H9 (cell line): ENCODE results near the gene MCM3AP. TPM values are rescaled to one million over a fixed set of nuclear protein-coding genes. Genes with fewer than 3 reads are reported as not detected.

Source experiments
- DNase-seq: peaks from one replicate; pipeline ENCODE4 v3.0.0-alpha.2; 2017
- H2AFZ ChIP-seq: one replicate; pipeline ENCODE4 v1.6.1; 2013; ENCODE audit warnings: mild to moderate bottlenecking, low read length, control low read depth, moderate library complexity
- H2AK5ac ChIP-seq: 2 replicates; pipeline ENCODE4 v1.6.1; 2013; ENCODE audit warnings: low read length, control low read depth, mixed read lengths; ENCODE audit not compliant: insufficient read length
- H2BK120ac ChIP-seq: one replicate; pipeline ENCODE4 v1.6.1; 2013; ENCODE audit warnings: low read depth, mild to moderate bottlenecking, low read length, control low read depth, inconsistent platforms; ENCODE audit not compliant: poor library complexity, severe bottlenecking
- H2BK12ac ChIP-seq: 2 replicates; pipeline ENCODE4 v1.6.1; 2013; ENCODE audit warnings: low read length, control low read depth, mixed read lengths, low read depth; ENCODE audit not compliant: insufficient read length
- H2BK15ac ChIP-seq: 2 replicates; pipeline ENCODE4 v1.6.1; 2013; ENCODE audit warnings: low read depth, low read length, control low read depth
- H2BK20ac ChIP-seq: one replicate; pipeline ENCODE4 v1.6.1; 2013; ENCODE audit warnings: low read depth, mild to moderate bottlenecking, low read length, control low read depth, inconsistent platforms; ENCODE audit not compliant: poor library complexity, severe bottlenecking
- H2BK5ac ChIP-seq: 2 replicates; pipeline ENCODE4 v1.6.1; 2013; ENCODE audit warnings: low read length, control low read depth, mixed read lengths; ENCODE audit not compliant: insufficient read length
- H3K14ac ChIP-seq: 2 replicates; pipeline ENCODE4 v1.6.1; 2013; ENCODE audit warnings: low read length, control low read depth; ENCODE audit not compliant: insufficient read depth
- H3K18ac ChIP-seq: 2 replicates; pipeline ENCODE4 v1.6.1; 2013; ENCODE audit warnings: low read depth, mild to moderate bottlenecking, mixed read lengths, low read length, control low read depth; ENCODE audit not compliant: insufficient read length
- H3K23ac ChIP-seq: 2 replicates; pipeline ENCODE4 v1.6.1; 2013; ENCODE audit warnings: low read length, control low read depth, mixed read lengths, low read depth; ENCODE audit not compliant: insufficient read length
- H3K23me2 ChIP-seq: 2 replicates; pipeline ENCODE4 v1.6.1; 2013; ENCODE audit warnings: low read depth, mild to moderate bottlenecking, mixed read lengths, low read length, control low read depth; ENCODE audit not compliant: insufficient read length, poor library complexity, severe bottlenecking
- H3K27ac ChIP-seq: 2 replicates; pipeline ENCODE4 v1.5.1; 2013; ENCODE audit warnings: low read length, control low read depth, mixed read lengths, low read depth; ENCODE audit not compliant: insufficient read length
- H3K27me3 ChIP-seq: 2 replicates; pipeline ENCODE4 v1.6.1; 2013; ENCODE audit warnings: low read length, control low read depth, inconsistent platforms; ENCODE audit not compliant: insufficient read depth
- H3K4ac ChIP-seq: 2 replicates; pipeline ENCODE4 v1.6.1; 2013; ENCODE audit warnings: low read depth, mild to moderate bottlenecking, control low read depth, inconsistent platforms, low read length, moderate library complexity
- H3K4me1 ChIP-seq: 2 replicates; pipeline ENCODE4 v1.6.1; 2013; ENCODE audit warnings: low read length, control low read depth, inconsistent platforms; ENCODE audit not compliant: insufficient read depth
- H3K4me2 ChIP-seq: 2 replicates; pipeline ENCODE4 v1.6.1; 2013; ENCODE audit warnings: low read length, control low read depth, mixed read lengths; ENCODE audit not compliant: insufficient read length, insufficient read depth
- H3K56ac ChIP-seq: 2 replicates; pipeline ENCODE4 v1.6.1; 2013; ENCODE audit warnings: low read depth, mild to moderate bottlenecking, mixed read lengths, low read length, control low read depth; ENCODE audit not compliant: insufficient read length
- H3K79me1 ChIP-seq: 2 replicates; pipeline ENCODE4 v1.6.1; 2013; ENCODE audit warnings: low read depth, mild to moderate bottlenecking, moderate library complexity, low read length, control low read depth, inconsistent platforms; ENCODE audit not compliant: insufficient read depth, poor library complexity, severe bottlenecking
- H3K79me2 ChIP-seq: 2 replicates; pipeline ENCODE4 v1.6.1; 2013; ENCODE audit warnings: low read length, control low read depth, inconsistent platforms; ENCODE audit not compliant: insufficient read depth
- H3K9ac ChIP-seq: 2 replicates; pipeline ENCODE4 v1.6.1; 2013; ENCODE audit warnings: low read length, control low read depth, mixed read lengths; ENCODE audit not compliant: insufficient read length; ENCODE audit errors: extremely low read depth
- H3K9me3 ChIP-seq: one replicate; pipeline ENCODE4 v1.6.1; 2013; ENCODE audit warnings: low read depth, low read length, inconsistent platforms; ENCODE audit not compliant: control insufficient read depth
- H3T11ph ChIP-seq: one replicate; pipeline ENCODE4 v1.6.1; 2013; ENCODE audit warnings: mild to moderate bottlenecking, low read length, control low read depth, inconsistent platforms
- H4K20me1 ChIP-seq: one replicate; pipeline ENCODE4 v1.6.1; 2013; ENCODE audit not compliant: control insufficient read depth, insufficient read length, insufficient read depth
- H4K5ac ChIP-seq: 2 replicates; pipeline ENCODE4 v1.6.1; 2013; ENCODE audit warnings: low read depth, mild to moderate bottlenecking, mixed read lengths, low read length, control low read depth; ENCODE audit not compliant: insufficient read length
- H4K8ac ChIP-seq: replicated peaks from 2 replicates; pipeline ENCODE4 v1.6.1; 2013; ENCODE audit warnings: low read length, control low read depth, mixed read lengths, low read depth; ENCODE audit not compliant: insufficient read length
- H4K91ac ChIP-seq: 2 replicates; pipeline ENCODE4 v1.6.1; 2013; ENCODE audit warnings: low read depth, mild to moderate bottlenecking, moderate library complexity, mixed read lengths, low read length, control low read depth; ENCODE audit not compliant: insufficient read length
- H3K27ac Mint-ChIP-seq, 3 experiments: 2 replicates in 2 of 3; 3 replicates in 1 of 3; pipeline ENCODE4 v1.8.0; 2020 to 2021; ENCODE audit warnings: mixed read lengths in 3 of 3, mild to moderate bottlenecking in 1 of 3, moderate library complexity in 1 of 3
- H3K27me3 Mint-ChIP-seq: 2 replicates; pipeline ENCODE4 v1.8.0; 2021; ENCODE audit warnings: low read depth, mild to moderate bottlenecking, moderate library complexity, mixed read lengths
- H3K36me3 Mint-ChIP-seq, 3 experiments: 2 replicates in 2 of 3; 3 replicates in 1 of 3; pipeline ENCODE4 v1.8.0; 2020 to 2021; ENCODE audit warnings: low read depth in 3 of 3, mixed read lengths in 3 of 3; ENCODE audit not compliant: insufficient read depth in 1 of 3
- H3K4me1 Mint-ChIP-seq, 2 experiments: 2 replicates each; pipeline ENCODE4 v1.8.0; 2020; ENCODE audit warnings: mixed read lengths in 2 of 2
- H3K4me3 Mint-ChIP-seq, 2 experiments: 2 replicates in 1 of 2; 3 replicates in 1 of 2; pipeline ENCODE4 v1.8.0; 2020 to 2021; ENCODE audit warnings: mild to moderate bottlenecking in 2 of 2, mixed read lengths in 2 of 2, moderate library complexity in 1 of 2
- H3K9me3 Mint-ChIP-seq, 2 experiments: 2 replicates in 1 of 2; 3 replicates in 1 of 2; pipeline ENCODE4 v1.8.0; 2020; ENCODE audit warnings: mild to moderate bottlenecking in 2 of 2, mixed read lengths in 2 of 2, moderate library complexity in 1 of 2
- WGBS: extraction: QIAGEN DNeasy Blood & Tissue Kit; methylation state at CpG from one replicate; pipeline ENCODE4 v1.1.7; 2013; ENCODE audit warnings: missing lambda C conversion rate, low lambda C conversion rate, mixed read lengths; ENCODE audit not compliant: insufficient read length; ENCODE audit errors: extremely low coverage; 5-methylcytosine and 5-hydroxymethylcytosine counted together
- total RNA-seq: library from RNA; stranded (reverse); gene quantifications from 2 replicates; pipeline ENCODE4 v1.2.1, GENCODE V29; 2021
- TF ChIP-seq, protein P1 (sequence below): fragments of 200-600 bp; sonication (generic); conservative IDR thresholded peaks from 3 replicates; pipeline ENCODE4 v1.8.0; 2021; ENCODE audit warnings: antibody characterized with exemption, mild to moderate bottlenecking

The MCM3AP gene
- total RNA-seq, 1 experiment from 2014 or later: 124 TPM

DNA sequence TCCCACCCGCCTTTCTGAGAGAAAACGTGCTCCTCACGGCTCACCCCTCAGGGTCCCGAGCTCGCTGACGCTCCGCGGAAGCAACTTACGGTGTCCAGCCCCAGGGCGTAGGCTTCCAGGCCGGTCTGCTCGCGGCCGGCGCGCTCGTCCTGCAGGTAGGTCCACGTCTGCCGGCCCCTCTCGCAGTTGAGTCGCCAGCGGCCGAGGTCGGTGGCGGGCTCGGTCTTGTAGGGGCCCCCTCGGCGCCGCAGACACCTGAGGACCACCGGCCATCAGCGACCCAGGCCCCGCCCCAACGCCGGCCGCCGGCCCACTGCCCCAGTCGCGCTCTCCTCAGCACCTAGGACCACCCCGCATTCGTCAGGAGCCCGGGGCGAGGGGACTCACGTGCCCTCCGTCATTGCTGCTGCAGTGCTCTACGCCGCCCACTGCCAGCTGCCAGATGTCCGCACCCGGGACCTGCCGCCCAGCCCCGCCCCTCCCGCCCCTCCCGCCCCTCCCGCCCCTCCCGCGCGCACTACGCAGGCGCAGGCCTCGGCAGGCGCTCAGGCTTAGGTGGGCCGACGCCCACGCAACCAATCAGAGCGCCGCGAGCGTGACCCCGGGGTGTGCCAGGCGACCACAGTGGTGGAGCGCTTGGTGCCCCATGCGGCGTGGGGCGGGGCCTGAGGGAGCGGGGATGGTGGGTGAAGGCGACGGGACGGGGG lies 56.9 kb downstream of the MCM3AP start, which contains the start of gene LSS:
Gene LSS, minus strand, starts transcription at position 430 of the 707 bp plus-strand sequence. Its CDS starts 29 bp downstream, at position 401.
- H3T11ph ChIP-seq: no peak within 1 kb of the TSS
- peaks cover 20 to 23% of the 10 kb centered on the region in 2 experiments for H3K4me1 Mint-ChIP-seq
- H3K4me2 ChIP-seq: peak within 1 kb of the TSS; percentile 51
- no peak within 1 kb of the TSS for H2BK120ac ChIP-seq
- H3K9ac ChIP-seq: peak within 1 kb of the TSS; percentile 64
- DNase-seq: peak; percentile 99
- H2BK15ac ChIP-seq: no peak within 1 kb of the TSS
- peaks cover 7% of the 10 kb centered on the region for H3K9me3 ChIP-seq
- H3K79me1 ChIP-seq: peaks cover 8% of the 10 kb centered on the region
- no peaks in the 10 kb centered on the region for H3K4me1 ChIP-seq
- peaks cover 12% of the 10 kb centered on the region for H3K27me3 Mint-ChIP-seq
- peak within 1 kb of the TSS; percentile 84 for H3K18ac ChIP-seq
- no peak within 1 kb of the TSS for H4K8ac ChIP-seq
- H2BK5ac ChIP-seq: no peak within 1 kb of the TSS
- H3K27ac Mint-ChIP-seq: peak within 1 kb of the TSS; percentile 86 to 100 (median 99)
- H2BK20ac ChIP-seq: no peak within 1 kb of the TSS
- H3K4me3 Mint-ChIP-seq: peak within 1 kb of the TSS; percentile 87 to 93
- H4K91ac ChIP-seq: no peak within 1 kb of the TSS
- no peak within 1 kb of the TSS for H3K27ac ChIP-seq
- no peaks in the 10 kb centered on the region for H3K23me2 ChIP-seq
- H2AK5ac ChIP-seq: no peak within 1 kb of the TSS
- H2AFZ ChIP-seq: no peak within 1 kb of the TSS
- peaks cover 3% of the 10 kb centered on the region for H4K20me1 ChIP-seq
- H3K4ac ChIP-seq: no peak within 1 kb of the TSS
- TF ChIP-seq, protein P1, sequence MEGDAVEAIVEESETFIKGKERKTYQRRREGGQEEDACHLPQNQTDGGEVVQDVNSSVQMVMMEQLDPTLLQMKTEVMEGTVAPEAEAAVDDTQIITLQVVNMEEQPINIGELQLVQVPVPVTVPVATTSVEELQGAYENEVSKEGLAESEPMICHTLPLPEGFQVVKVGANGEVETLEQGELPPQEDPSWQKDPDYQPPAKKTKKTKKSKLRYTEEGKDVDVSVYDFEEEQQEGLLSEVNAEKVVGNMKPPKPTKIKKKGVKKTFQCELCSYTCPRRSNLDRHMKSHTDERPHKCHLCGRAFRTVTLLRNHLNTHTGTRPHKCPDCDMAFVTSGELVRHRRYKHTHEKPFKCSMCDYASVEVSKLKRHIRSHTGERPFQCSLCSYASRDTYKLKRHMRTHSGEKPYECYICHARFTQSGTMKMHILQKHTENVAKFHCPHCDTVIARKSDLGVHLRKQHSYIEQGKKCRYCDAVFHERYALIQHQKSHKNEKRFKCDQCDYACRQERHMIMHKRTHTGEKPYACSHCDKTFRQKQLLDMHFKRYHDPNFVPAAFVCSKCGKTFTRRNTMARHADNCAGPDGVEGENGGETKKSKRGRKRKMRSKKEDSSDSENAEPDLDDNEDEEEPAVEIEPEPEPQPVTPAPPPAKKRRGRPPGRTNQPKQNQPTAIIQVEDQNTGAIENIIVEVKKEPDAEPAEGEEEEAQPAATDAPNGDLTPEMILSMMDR: no peak
- peaks cover 50 to 53% of the 10 kb centered on the region in 2 experiments for H3K9me3 Mint-ChIP-seq
- no peak within 1 kb of the TSS for H3K23ac ChIP-seq
- WGBS: no CpG with 5 or more reads among the region's 77 CpGs
- peaks cover 18% of the 10 kb centered on the region for H3K79me2 ChIP-seq
- H3K36me3 Mint-ChIP-seq: peaks cover 62 to 75% (median 74%) of the 10 kb centered on the region in 3 experiments
- no peak within 1 kb of the TSS for H3K56ac ChIP-seq
- H4K5ac ChIP-seq: no peak within 1 kb of the TSS
- H3K27me3 ChIP-seq: no peaks in the 10 kb centered on the region
- H3K14ac ChIP-seq: peak within 1 kb of the TSS; percentile 94
- H2BK12ac ChIP-seq: no peak within 1 kb of the TSS
